Thoracic aorta (tissue), 2 donors: ENCODE data around the gene TSSC4. TPM values are rescaled to one million over a fixed set of nuclear protein-coding genes. Genes with fewer than 3 reads are reported as not detected.

Source experiments
- ATAC-seq: fragments of 150-250 bp; one replicate; pipeline ENCODE4 v1.8.0; 2017; ENCODE audit warnings: low read depth; ENCODE audit not compliant: insufficient number of reproducible peaks, low FRiP score
- DNase-seq: peaks from one replicate; pipeline ENCODE4 v3.0.0-alpha.2; 2020; ENCODE audit warnings: low spot score
- H3K27ac ChIP-seq, 2 donors: fragments of 200-600 bp; sonication (generic); 1 replicate in 1 of 2; 2 replicates in 1 of 2; pipeline ENCODE4 v1.5.1; 2016; ENCODE audit warnings: mild to moderate bottlenecking in 2 of 2, moderate library complexity in 2 of 2
- H3K27me3 ChIP-seq: fragments of 200-600 bp; sonication (generic); replicated peaks from 2 replicates; pipeline ENCODE4 v1.6.0; 2016; ENCODE audit warnings: mild to moderate bottlenecking; ENCODE audit not compliant: insufficient read depth
- H3K36me3 ChIP-seq: fragments of 200-600 bp; sonication (generic); one replicate; pipeline ENCODE4 v1.5.1; 2016
- H3K4me1 ChIP-seq, 2 donors: fragments of 200-600 bp; sonication (generic); 1 replicate in 1 of 2; 2 replicates in 1 of 2; pipeline versions ENCODE4 v1.5.1 to v1.6.0; 2016; ENCODE audit warnings: low read depth in 2 of 2, mild to moderate bottlenecking in 1 of 2; ENCODE audit not compliant: control insufficient read depth in 1 of 2
- H3K4me3 ChIP-seq: fragments of 200-600 bp; sonication (generic); 2 replicates; pipeline ENCODE4 v1.5.1; 2016; ENCODE audit warnings: mild to moderate bottlenecking
- H3K9me3 ChIP-seq: fragments of 200-600 bp; sonication (generic); 2 replicates; pipeline ENCODE4 v1.5.1; 2016
- CTCF ChIP-seq: fragments of 200-600 bp; sonication (generic); IDR thresholded peaks from one replicate; pipeline ENCODE4 v1.5.1; 2019; ENCODE audit warnings: antibody characterized with exemption
- total RNA-seq, 2 donors: library from RNA; depleted of rRNA; stranded (reverse); fragments of >200 nt; gene quantifications; one replicate each; pipeline versions ENCODE4 v1.1.0 to v1.2.3, GENCODE V29; 2016

TSSC4 gene
- total RNA-seq, 2 donors from 2014 or later, result 31.6 to 57.9 TPM

GRCh38 chr11:2443406-2443805, 42.9 kb downstream of the TSSC4 start:
- no peaks in the 10 kb centered on the region for H3K27me3 ChIP-seq
- DNase-seq, result no peak

GRCh38 chr11:2443881-2444820, 43.6 kb downstream of the TSSC4 start, which contains the start of gene TRPM5:
Gene TRPM5, minus strand, starts transcription at chr11:2444514. Its CDS starts 21,478 bp downstream, at chr11:2423036.
- ATAC-seq (no peak), DNase-seq (no peak)
- no peaks in the 10 kb centered on the region for H3K36me3 ChIP-seq
- no peak within 1 kb of the TSS for H3K27ac ChIP-seq
- peak within 1 kb of the TSS; percentile 64 for H3K4me3 ChIP-seq
- no peaks in the 10 kb centered on the region for H3K9me3 ChIP-seq
- H3K4me1 ChIP-seq, result no peaks in the 10 kb centered on the region
- H3K27me3 ChIP-seq, result no peaks in the 10 kb centered on the region
- TF ChIP-seq CTCF, result no peak

More at GRCh38 chr11:2443406-2443805, 42.9 kb downstream of the TSSC4 start:
- TF ChIP-seq CTCF, result no peak
- H3K27ac ChIP-seq, result no peak overlapping the region
- no peaks in the 10 kb centered on the region for H3K9me3 ChIP-seq
- no peaks in the 10 kb centered on the region for H3K36me3 ChIP-seq
- no peaks in the 10 kb centered on the region for H3K4me1 ChIP-seq
- no peak overlapping the region for H3K4me3 ChIP-seq
- no peak for ATAC-seq

- no peaks in the 10 kb centered on the region for H3K4me1 ChIP-seq
- TF ChIP-seq CTCF, result no peak
- ATAC-seq, result no peak
- H3K4me3 ChIP-seq, result peak within 1 kb of the TSS; percentile 64
- no peak within 1 kb of the TSS for H3K27ac ChIP-seq
- H3K27me3 ChIP-seq, result no peaks in the 10 kb centered on the region
- DNase-seq, result no peak
- no peaks in the 10 kb centered on the region for H3K36me3 ChIP-seq
- no peaks in the 10 kb centered on the region for H3K9me3 ChIP-seq
These were observed 44.5 kb downstream of the TSSC4 start, which contains the start of gene KCNQ1 for GRCh38 chr11:2444821-2445745. Gene KCNQ1, plus strand, starts transcription at chr11:2445008. Its CDS starts 91 bp downstream, at chr11:2445099.

GRCh38 chr11:2445746-2446551, 45.4 kb downstream of the TSSC4 start:
- DNase-seq (no peak), ATAC-seq (no peak)
- peak overlapping the region; percentile 64 for H3K4me3 ChIP-seq
- H3K27me3 ChIP-seq, result no peaks in the 10 kb centered on the region
- H3K36me3 ChIP-seq, result no peaks in the 10 kb centered on the region
- TF ChIP-seq CTCF, result no peak
- no peaks in the 10 kb centered on the region for H3K9me3 ChIP-seq
- no peak overlapping the region for H3K27ac ChIP-seq
- no peaks in the 10 kb centered on the region for H3K4me1 ChIP-seq
